HepG2 (cell line): ENCODE measurements around the gene TGM5. TPM values are rescaled to one million over a fixed set of nuclear protein-coding genes. Genes with fewer than 3 reads are reported as not detected.

ENCODE experiments used
- ATRX ChIP-seq: sonication (generic); formaldehyde crosslinking; IDR thresholded peaks from 2 replicates; pipeline ENCODE4 v1.4.0; 2020; ENCODE audit warnings: missing genetic modification reagents, borderline replicate concordance
- CENPX ChIP-seq: sonication (generic); formaldehyde crosslinking; IDR thresholded peaks from 2 replicates; pipeline ENCODE4 v1.9.0; 2021; ENCODE audit warnings: mild to moderate bottlenecking, missing genetic modification reagents, moderate library complexity
- FOXP1 ChIP-seq, 2 experiments: fragments of 450-650 bp in 1 of 2; IDR thresholded peaks; 2 replicates each; pipeline ENCODE4 v1.6.1; 2017 to 2018; ENCODE audit warnings: antibody characterized with exemption in 1 of 2
- GABPB1 ChIP-seq: IDR thresholded peaks from 2 replicates; pipeline ENCODE4 v1.6.1; 2016; ENCODE audit warnings: mild to moderate bottlenecking, missing genetic modification reagents, moderate library complexity, missing compliant biosample characterization
- HDAC1 ChIP-seq: sonication (generic); formaldehyde crosslinking; IDR thresholded peaks from 2 replicates; pipeline ENCODE4 v1.5.1; 2020; ENCODE audit warnings: mild to moderate bottlenecking, missing genetic modification reagents
- JDP2 ChIP-seq: sonication (generic); formaldehyde crosslinking; IDR thresholded peaks from 2 replicates; pipeline ENCODE4 v1.8.1; 2022; ENCODE audit warnings: missing genetic modification reagents, borderline replicate concordance
- MAFG ChIP-seq: sonication (generic); formaldehyde crosslinking; IDR thresholded peaks from 2 replicates; pipeline ENCODE4 v1.5.1; 2020; ENCODE audit warnings: mild to moderate bottlenecking, missing genetic modification reagents
- MIXL1 ChIP-seq: IDR thresholded peaks from 2 replicates; pipeline ENCODE4 v1.6.1; 2016
- RNF2 ChIP-seq: fragments of 450-650 bp; conservative IDR thresholded peaks from 2 replicates; pipeline ENCODE4 v1.6.1; 2016; ENCODE audit warnings: low read depth
- SCMH1 ChIP-seq: sonication (generic); formaldehyde crosslinking; IDR thresholded peaks from 2 replicates; pipeline ENCODE4 v1.9.0; 2021; ENCODE audit warnings: missing genetic modification reagents, mild to moderate bottlenecking, borderline replicate concordance
- SP140L ChIP-seq: sonication (generic); formaldehyde crosslinking; IDR thresholded peaks from 2 replicates; pipeline ENCODE4 v1.4.0; 2020; ENCODE audit warnings: missing genetic modification reagents, borderline replicate concordance
- SSRP1 ChIP-seq: IDR thresholded peaks from 2 replicates; pipeline ENCODE4 v1.6.1; 2016; ENCODE audit warnings: control low read depth
- ZBTB42 ChIP-seq: sonication (generic); formaldehyde crosslinking; IDR thresholded peaks from 2 replicates; pipeline ENCODE4 v1.5.0; 2020; ENCODE audit warnings: mild to moderate bottlenecking, missing genetic modification reagents
- ZNF230 ChIP-seq: sonication (generic); formaldehyde crosslinking; IDR thresholded peaks from 2 replicates; pipeline ENCODE4 v1.4.0; 2020; ENCODE audit warnings: mild to moderate bottlenecking, missing genetic modification reagents
- ZNF441 ChIP-seq: sonication (generic); formaldehyde crosslinking; IDR thresholded peaks from 2 replicates; pipeline ENCODE4 v1.7.0; 2021; ENCODE audit warnings: missing genetic modification reagents, borderline replicate concordance
- ZNF558 ChIP-seq: sonication (generic); formaldehyde crosslinking; IDR thresholded peaks from 2 replicates; pipeline ENCODE4 v1.9.0; 2022; ENCODE audit warnings: mild to moderate bottlenecking, missing genetic modification reagents, borderline replicate concordance
- ZNF720 ChIP-seq: sonication (generic); formaldehyde crosslinking; IDR thresholded peaks from 2 replicates; pipeline ENCODE4 v1.4.0; 2020; ENCODE audit warnings: missing genetic modification reagents
- ZNF773 ChIP-seq: sonication (generic); formaldehyde crosslinking; IDR thresholded peaks from 2 replicates; pipeline ENCODE4 v1.4.0; 2020; ENCODE audit warnings: missing genetic modification reagents, borderline replicate concordance
- polyA plus RNA-seq, 8 experiments: library from polyadenylated mRNA; depleted of rRNA in 3 of 8; stranded (reverse) in 7 of 8; unstranded in 1 of 8; fragments of >200 nt; fragmentation: Illumina TruSeq in 4 of 8; extraction: Trizol in 4 of 8; gene quantifications; 2 replicates each; pipeline versions ENCODE4 v1.2.1 to v1.2.3, GENCODE V29; 2011 to 2016; ENCODE audit warnings: low read depth in 4 of 8, missing spikeins in 1 of 8, mixed read lengths in 1 of 8; ENCODE audit not compliant: insufficient read depth in 1 of 8
- total RNA-seq, 5 experiments: library from RNA; depleted of rRNA; stranded (reverse); fragments of >200 nt; fragmentation: Illumina TruSeq; extraction: Trizol; gene quantifications; 2 replicates each; pipeline ENCODE4 v1.2.3, GENCODE V29; 2016; ENCODE audit warnings: low read depth in 1 of 5
- TF ChIP-seq, protein P1 (sequence below): sonication (generic); formaldehyde crosslinking; IDR thresholded peaks from 2 replicates; pipeline ENCODE4 v1.4.0; 2020; ENCODE audit warnings: missing genetic modification reagents
- TF ChIP-seq, protein P2 (sequence below): sonication (generic); formaldehyde crosslinking; IDR thresholded peaks from 2 replicates; pipeline ENCODE4 v1.4.0; 2020; ENCODE audit warnings: missing genetic modification reagents, borderline replicate concordance
- TF ChIP-seq, protein P3 (sequence below): sonication (generic); formaldehyde crosslinking; IDR thresholded peaks from 2 replicates; pipeline ENCODE4 v1.5.1; 2020; ENCODE audit warnings: missing genetic modification reagents, mild to moderate bottlenecking, borderline replicate concordance
- TF ChIP-seq, protein P4 (sequence below): sonication (generic); formaldehyde crosslinking; IDR thresholded peaks from 2 replicates; pipeline ENCODE4 v1.5.1; 2020; ENCODE audit warnings: mild to moderate bottlenecking, moderate library complexity, missing genetic modification reagents

TGM5 gene
- total and polyA plus RNA-seq, 2 of the 13 experiments (the other 11 are each of a cell fraction or from before 2014, with no cell fraction given): 0.18 to 0.65 TPM

DNA sequence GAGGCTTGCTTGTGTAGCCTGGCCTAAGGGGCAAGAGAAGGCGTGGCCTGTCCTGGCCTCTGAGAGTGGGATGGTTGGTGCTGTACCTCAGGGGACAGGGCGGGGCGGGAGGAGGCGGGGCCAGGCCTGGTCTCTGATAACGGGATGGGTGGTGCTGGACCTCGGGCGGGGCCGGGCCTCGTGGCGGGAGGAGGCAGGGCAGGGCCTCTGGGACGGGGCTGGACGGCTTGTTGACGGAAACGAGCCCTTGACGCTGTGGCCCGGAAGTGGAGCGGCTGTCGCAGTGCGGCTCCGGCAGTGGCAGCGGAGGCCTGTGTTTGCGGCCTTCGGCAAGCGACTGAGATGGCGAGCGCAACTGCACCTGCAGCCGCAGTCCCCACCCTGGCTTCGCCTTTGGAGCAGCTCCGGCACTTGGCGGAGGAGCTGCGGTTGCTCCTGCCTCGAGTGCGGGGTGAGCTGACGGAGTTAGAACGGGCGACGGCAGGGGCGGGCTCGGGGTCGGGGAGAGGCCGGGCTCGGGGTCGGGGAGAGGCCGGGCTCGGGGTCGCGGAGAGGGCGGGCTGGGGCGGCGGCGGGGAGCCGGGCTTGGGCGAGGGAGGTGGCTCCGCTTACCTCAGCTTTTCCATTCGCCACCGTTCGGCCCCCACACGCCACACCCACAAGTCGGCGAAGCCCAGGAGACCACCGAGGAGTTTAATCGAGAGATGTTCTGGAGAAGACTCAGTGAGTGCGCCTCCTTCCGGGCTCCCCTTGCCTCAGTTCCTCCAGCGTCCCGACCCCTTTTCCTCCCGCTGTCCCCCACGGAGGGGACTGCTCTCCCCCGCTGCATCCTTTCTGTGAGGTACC is 81.3 kb downstream of the TGM5 start, which contains the start of gene CCNDBP1 (continued):
- TF ChIP-seq, protein P1, sequence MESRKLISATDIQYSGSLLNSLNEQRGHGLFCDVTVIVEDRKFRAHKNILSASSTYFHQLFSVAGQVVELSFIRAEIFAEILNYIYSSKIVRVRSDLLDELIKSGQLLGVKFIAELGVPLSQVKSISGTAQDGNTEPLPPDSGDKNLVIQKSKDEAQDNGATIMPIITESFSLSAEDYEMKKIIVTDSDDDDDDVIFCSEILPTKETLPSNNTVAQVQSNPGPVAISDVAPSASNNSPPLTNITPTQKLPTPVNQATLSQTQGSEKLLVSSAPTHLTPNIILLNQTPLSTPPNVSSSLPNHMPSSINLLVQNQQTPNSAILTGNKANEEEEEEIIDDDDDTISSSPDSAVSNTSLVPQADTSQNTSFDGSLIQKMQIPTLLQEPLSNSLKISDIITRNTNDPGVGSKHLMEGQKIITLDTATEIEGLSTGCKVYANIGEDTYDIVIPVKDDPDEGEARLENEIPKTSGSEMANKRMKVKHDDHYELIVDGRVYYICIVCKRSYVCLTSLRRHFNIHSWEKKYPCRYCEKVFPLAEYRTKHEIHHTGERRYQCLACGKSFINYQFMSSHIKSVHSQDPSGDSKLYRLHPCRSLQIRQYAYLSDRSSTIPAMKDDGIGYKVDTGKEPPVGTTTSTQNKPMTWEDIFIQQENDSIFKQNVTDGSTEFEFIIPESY (CRISPR knock-in tag): peak; percentile 25; the same call in 1 of the 2 replicates
- TF ChIP-seq, protein P2, sequence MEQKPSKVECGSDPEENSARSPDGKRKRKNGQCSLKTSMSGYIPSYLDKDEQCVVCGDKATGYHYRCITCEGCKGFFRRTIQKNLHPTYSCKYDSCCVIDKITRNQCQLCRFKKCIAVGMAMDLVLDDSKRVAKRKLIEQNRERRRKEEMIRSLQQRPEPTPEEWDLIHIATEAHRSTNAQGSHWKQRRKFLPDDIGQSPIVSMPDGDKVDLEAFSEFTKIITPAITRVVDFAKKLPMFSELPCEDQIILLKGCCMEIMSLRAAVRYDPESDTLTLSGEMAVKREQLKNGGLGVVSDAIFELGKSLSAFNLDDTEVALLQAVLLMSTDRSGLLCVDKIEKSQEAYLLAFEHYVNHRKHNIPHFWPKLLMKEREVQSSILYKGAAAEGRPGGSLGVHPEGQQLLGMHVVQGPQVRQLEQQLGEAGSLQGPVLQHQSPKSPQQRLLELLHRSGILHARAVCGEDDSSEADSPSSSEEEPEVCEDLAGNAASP (CRISPR knock-in tag): peak; percentile 36; the same call in 1 of the 2 replicates
- TF ChIP-seq ZBTB42 (no peak), CENPX (no peak), SCMH1 (no peak), ZNF720 (CRISPR knock-in tag) (no peak), FOXP1 (IDR thresholded peaks at IDR 0.05) (no peak), FOXP1 (CRISPR knock-in tag; IDR thresholded peaks at IDR 0.05) (no peak; the same call in 1 of the 2 replicates), SP140L (CRISPR knock-in tag) (no peak), HDAC1 (CRISPR knock-in tag) (peak; percentile 90), RNF2 (0 out of 2 replicates have a peak, but pooled peaks have one; percentile 29), ATRX (CRISPR knock-in tag) (no peak), ZNF558 (CRISPR knock-in tag) (no peak), SSRP1 (no peak), JDP2 (no peak), ZNF773 (CRISPR knock-in tag) (0 out of 2 replicates have a peak, but pooled peaks have one; percentile 50), GABPB1 (CRISPR knock-in tag) (peak; percentile 96), MIXL1 (CRISPR knock-in tag) (0 out of 2 replicates have a peak, but pooled peaks have one; percentile 16), ZNF441 (CRISPR knock-in tag) (no peak), ZNF230 (no peak), MAFG (CRISPR knock-in tag) (no peak)
- TF ChIP-seq, protein P3, sequence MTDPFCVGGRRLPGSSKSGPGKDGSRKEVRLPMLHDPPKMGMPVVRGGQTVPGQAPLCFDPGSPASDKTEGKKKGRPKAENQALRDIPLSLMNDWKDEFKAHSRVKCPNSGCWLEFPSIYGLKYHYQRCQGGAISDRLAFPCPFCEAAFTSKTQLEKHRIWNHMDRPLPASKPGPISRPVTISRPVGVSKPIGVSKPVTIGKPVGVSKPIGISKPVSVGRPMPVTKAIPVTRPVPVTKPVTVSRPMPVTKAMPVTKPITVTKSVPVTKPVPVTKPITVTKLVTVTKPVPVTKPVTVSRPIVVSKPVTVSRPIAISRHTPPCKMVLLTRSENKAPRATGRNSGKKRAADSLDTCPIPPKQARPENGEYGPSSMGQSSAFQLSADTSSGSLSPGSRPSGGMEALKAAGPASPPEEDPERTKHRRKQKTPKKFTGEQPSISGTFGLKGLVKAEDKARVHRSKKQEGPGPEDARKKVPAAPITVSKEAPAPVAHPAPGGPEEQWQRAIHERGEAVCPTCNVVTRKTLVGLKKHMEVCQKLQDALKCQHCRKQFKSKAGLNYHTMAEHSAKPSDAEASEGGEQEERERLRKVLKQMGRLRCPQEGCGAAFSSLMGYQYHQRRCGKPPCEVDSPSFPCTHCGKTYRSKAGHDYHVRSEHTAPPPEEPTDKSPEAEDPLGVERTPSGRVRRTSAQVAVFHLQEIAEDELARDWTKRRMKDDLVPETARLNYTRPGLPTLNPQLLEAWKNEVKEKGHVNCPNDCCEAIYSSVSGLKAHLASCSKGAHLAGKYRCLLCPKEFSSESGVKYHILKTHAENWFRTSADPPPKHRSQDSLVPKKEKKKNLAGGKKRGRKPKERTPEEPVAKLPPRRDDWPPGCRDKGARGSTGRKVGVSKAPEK: no peak
- TF ChIP-seq, protein P4, sequence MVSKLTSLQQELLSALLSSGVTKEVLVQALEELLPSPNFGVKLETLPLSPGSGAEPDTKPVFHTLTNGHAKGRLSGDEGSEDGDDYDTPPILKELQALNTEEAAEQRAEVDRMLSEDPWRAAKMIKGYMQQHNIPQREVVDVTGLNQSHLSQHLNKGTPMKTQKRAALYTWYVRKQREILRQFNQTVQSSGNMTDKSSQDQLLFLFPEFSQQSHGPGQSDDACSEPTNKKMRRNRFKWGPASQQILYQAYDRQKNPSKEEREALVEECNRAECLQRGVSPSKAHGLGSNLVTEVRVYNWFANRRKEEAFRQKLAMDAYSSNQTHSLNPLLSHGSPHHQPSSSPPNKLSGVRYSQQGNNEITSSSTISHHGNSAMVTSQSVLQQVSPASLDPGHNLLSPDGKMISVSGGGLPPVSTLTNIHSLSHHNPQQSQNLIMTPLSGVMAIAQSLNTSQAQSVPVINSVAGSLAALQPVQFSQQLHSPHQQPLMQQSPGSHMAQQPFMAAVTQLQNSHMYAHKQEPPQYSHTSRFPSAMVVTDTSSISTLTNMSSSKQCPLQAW (CRISPR knock-in tag): peak; percentile 59; the same call in 1 of the 2 replicates
